Renal cortical epithelial cell (primary cell): ENCODE data around the gene EMP1. TPM values are rescaled to one million over a fixed set of nuclear protein-coding genes. Genes with fewer than 3 reads are reported as not detected.

ENCODE experiments used
- DNase-seq: peaks from one replicate; pipeline ENCODE4 v3.0.0-alpha.2; 2011; ENCODE audit warnings: low read depth
- total RNA-seq: library from RNA; depleted of rRNA; stranded (reverse); fragments of >200 nt; gene quantifications from 2 replicates; pipeline ENCODE4 v1.2.3, GENCODE V29; 2014

The EMP1 gene
- total RNA-seq, 1 donor from 2014 or later = 60.2 TPM

GRCh38 chr12:13222076-13222475, 25.6 kb downstream of the EMP1 start:
- peak; percentile 43 for DNase-seq

GRCh38 chr12:13223179-13223804, 26.8 kb downstream of the EMP1 start:
- DNase-seq = peak; percentile 84

- DNase-seq = no peak
These were observed 27.4 kb downstream of the EMP1 start for GRCh38 chr12:13223941-13224340.

GRCh38 chr12:13227191-13227590, 30.7 kb downstream of the EMP1 start:
- no peak for DNase-seq

GRCh38 chr12:13228579-13228978, 32.1 kb downstream of the EMP1 start:
- DNase-seq = no peak

- no peak for DNase-seq
These were observed 33.0 kb downstream of the EMP1 start for GRCh38 chr12:13229504-13229903.

- DNase-seq = no peak
These were observed 34.0 kb downstream of the EMP1 start for GRCh38 chr12:13230500-13230899.

- DNase-seq = peak; percentile 61
These were observed 37.5 kb downstream of the EMP1 start for GRCh38 chr12:13233830-13234641.

GRCh38 chr12:13238204-13238603, 41.7 kb downstream of the EMP1 start:
- DNase-seq = no peak

- peak; percentile 62 for DNase-seq
These were observed 45.4 kb downstream of the EMP1 start for GRCh38 chr12:13241833-13242488.

GRCh38 chr12:13242936-13243335, 46.4 kb downstream of the EMP1 start:
- no peak for DNase-seq

- peak; percentile 47 for DNase-seq
These were observed 47.1 kb downstream of the EMP1 start for GRCh38 chr12:13243516-13244070.

GRCh38 chr12:13247596-13247995, 51.1 kb downstream of the EMP1 start:
- DNase-seq = no peak

- peak; percentile 58 for DNase-seq
These were observed 52.4 kb downstream of the EMP1 start for GRCh38 chr12:13248964-13249363.

- DNase-seq = peak; percentile 82
These were observed 53.9 kb downstream of the EMP1 start for GRCh38 chr12:13250416-13250815.

GRCh38 chr12:13251521-13251920, 55.0 kb downstream of the EMP1 start:
- no peak for DNase-seq

- DNase-seq = no peak
These were observed 55.5 kb downstream of the EMP1 start for GRCh38 chr12:13252024-13252423.

GRCh38 chr12:13252616-13253015, 56.1 kb downstream of the EMP1 start:
- peak; percentile 65 for DNase-seq

GRCh38 chr12:13253966-13254760, 57.6 kb downstream of the EMP1 start:
- peak; percentile 63 for DNase-seq

GRCh38 chr12:13255792-13256691, 59.5 kb downstream of the EMP1 start:
- peak; percentile 87 for DNase-seq

- DNase-seq = no peak
These were observed 60.1 kb downstream of the EMP1 start for GRCh38 chr12:13256692-13257045.
